ENCODE results near the gene RPS6KA3.

DNA sequence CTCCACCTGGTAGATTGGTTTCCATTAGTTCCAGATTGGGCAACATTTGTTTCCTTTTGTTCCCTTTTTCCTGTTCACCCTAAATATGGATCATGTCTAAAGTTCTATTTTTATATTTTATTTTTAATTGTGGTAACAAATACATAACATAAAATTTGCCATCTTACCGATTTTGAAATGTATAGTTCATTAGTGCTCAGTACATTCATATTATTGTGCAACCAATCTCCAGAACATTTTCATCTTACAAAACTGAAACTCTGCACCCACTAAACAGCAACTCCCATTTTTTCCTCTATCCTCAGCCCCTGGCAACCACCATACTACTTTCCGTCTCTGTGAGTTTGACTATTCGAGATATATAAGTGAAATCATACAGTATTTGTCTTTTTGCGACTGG lies 14.2 kb upstream of the RPS6KA3 start:
- TF ChIP-seq, protein P1, sequence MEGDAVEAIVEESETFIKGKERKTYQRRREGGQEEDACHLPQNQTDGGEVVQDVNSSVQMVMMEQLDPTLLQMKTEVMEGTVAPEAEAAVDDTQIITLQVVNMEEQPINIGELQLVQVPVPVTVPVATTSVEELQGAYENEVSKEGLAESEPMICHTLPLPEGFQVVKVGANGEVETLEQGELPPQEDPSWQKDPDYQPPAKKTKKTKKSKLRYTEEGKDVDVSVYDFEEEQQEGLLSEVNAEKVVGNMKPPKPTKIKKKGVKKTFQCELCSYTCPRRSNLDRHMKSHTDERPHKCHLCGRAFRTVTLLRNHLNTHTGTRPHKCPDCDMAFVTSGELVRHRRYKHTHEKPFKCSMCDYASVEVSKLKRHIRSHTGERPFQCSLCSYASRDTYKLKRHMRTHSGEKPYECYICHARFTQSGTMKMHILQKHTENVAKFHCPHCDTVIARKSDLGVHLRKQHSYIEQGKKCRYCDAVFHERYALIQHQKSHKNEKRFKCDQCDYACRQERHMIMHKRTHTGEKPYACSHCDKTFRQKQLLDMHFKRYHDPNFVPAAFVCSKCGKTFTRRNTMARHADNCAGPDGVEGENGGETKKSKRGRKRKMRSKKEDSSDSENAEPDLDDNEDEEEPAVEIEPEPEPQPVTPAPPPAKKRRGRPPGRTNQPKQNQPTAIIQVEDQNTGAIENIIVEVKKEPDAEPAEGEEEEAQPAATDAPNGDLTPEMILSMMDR (IDR thresholded peaks at IDR 0.05), result no peak
- TF ChIP-seq POLR2A (IDR thresholded peaks at IDR 0.05) (no peak), POLR2AphosphoS5 (IDR thresholded peaks at IDR 0.05) (no peak)
